ENCODE results near the gene LRMDA.

LRMDA gene

DNA sequence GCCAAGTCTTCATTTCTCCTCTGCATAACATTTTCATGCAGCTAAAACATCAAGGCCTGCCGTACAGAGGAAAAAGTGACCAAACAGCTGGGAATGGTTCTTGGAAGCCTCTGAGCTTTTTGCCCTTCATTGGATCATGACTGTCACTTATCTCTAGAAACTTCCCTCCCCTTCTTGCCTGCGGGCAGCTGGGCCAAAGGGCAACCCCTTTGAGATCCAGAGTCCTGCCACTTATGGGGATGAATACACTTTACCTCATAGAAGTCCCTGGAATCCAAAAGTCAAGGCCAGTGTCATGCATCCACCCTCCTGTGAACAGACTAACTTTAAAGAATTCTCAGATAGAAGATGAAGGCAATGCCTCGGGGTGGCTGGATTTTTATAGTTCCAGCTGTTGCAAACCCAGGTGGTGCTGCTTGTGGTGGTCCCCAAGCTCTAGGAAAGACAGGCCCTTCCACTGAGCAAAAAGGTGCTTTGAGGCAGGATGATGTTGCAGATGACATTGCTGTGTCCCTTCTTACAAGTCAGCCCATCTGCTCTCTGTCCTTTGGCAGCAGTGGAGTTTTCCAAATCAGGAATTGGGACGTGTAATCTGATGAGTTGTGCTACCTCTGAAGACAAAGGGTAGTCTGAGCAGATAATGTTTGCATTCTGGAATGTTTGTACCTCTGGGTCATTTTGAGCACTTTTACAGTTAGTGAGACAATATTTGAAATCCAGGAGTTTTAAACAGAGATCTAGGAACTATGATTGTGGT lies 64.2 kb downstream of the LRMDA start:
- TF ChIP-seq, protein P1, sequence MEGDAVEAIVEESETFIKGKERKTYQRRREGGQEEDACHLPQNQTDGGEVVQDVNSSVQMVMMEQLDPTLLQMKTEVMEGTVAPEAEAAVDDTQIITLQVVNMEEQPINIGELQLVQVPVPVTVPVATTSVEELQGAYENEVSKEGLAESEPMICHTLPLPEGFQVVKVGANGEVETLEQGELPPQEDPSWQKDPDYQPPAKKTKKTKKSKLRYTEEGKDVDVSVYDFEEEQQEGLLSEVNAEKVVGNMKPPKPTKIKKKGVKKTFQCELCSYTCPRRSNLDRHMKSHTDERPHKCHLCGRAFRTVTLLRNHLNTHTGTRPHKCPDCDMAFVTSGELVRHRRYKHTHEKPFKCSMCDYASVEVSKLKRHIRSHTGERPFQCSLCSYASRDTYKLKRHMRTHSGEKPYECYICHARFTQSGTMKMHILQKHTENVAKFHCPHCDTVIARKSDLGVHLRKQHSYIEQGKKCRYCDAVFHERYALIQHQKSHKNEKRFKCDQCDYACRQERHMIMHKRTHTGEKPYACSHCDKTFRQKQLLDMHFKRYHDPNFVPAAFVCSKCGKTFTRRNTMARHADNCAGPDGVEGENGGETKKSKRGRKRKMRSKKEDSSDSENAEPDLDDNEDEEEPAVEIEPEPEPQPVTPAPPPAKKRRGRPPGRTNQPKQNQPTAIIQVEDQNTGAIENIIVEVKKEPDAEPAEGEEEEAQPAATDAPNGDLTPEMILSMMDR (IDR thresholded peaks at IDR 0.05; ENCODE audit: low read depth, low read length, missing control alignments): no peak
- DNase-seq (ENCODE audit: low read depth): no peak
- H3K4me3 ChIP-seq (ENCODE audit: low read depth, low read length): no peak overlapping the region

GRCh38 chr10:75496191-75496567 lies 64.8 kb downstream of the LRMDA start:
- no peak for DNase-seq (ENCODE audit: low read depth)
- TF ChIP-seq, protein P1 (IDR thresholded peaks at IDR 0.05; ENCODE audit: low read depth, low read length, missing control alignments): no peak
- H3K4me3 ChIP-seq (ENCODE audit: low read depth, low read length): no peak overlapping the region

DNA sequence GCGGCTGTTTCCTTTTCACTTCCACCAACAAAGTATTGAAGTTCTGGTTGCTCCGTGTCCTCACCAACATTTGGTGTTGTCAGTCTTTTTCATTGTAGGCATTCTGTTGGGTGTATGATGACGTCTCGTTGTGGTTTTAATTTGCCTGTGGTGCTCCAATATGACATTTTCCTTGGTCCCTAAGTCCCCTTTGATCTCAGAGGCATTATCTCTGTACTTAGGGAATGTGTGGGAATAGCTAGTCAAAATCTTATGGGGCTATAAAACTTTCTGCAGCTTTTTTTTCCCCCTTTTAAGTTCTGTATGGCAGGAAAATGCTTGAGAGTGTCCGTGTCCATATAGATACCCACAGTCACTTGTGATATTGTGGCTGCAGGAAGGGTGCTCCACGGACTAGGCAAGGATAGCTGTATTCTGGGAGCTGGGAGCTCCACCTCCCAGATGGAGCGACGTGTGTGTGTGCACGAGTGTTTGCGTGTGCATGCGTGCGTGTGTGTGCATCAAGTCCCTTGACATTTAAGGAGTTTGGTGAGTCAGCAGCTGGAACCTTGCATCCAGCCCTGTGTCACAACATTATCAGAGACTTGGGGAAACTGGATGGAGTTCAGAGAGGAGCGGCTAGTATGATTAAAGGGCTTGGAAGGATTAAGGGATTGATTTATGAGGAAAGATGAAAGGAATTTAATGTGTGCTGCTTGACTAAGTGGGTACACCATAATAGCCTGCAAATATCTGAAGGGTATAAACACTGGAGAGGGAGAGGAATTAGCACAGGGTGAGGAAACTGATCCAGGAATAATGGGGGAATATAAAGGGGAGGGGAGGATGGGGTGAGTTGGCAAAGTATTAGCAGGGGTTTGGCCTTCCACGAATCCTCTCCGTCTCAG lies 66.8 kb downstream of the LRMDA start:
- TF ChIP-seq, protein P1 (IDR thresholded peaks at IDR 0.05; ENCODE audit: low read depth, low read length, missing control alignments): no peak
- DNase-seq (ENCODE audit: low read depth): no peak
- H3K4me3 ChIP-seq (ENCODE audit: low read depth, low read length): no peak overlapping the region

GRCh38 chr10:75498884-75499350 lies 67.5 kb downstream of the LRMDA start:
- no peak overlapping the region for H3K4me3 ChIP-seq (ENCODE audit: low read depth, low read length)
- no peak for DNase-seq (ENCODE audit: low read depth)
- TF ChIP-seq, protein P1 (IDR thresholded peaks at IDR 0.05; ENCODE audit: low read depth, low read length, missing control alignments): no peak

GRCh38 chr10:75499556-75500160 lies 68.2 kb downstream of the LRMDA start:
- TF ChIP-seq, protein P1 (IDR thresholded peaks at IDR 0.05; ENCODE audit: low read depth, low read length, missing control alignments): no peak
- DNase-seq (ENCODE audit: low read depth): no peak

GRCh38 chr10:75502389-75502788 lies 71.0 kb downstream of the LRMDA start:
- no peak for DNase-seq (ENCODE audit: low read depth)
- no peak overlapping the region for H3K4me3 ChIP-seq (ENCODE audit: low read depth, low read length)
- TF ChIP-seq, protein P1 (IDR thresholded peaks at IDR 0.05; ENCODE audit: low read depth, low read length, missing control alignments): no peak

More at GRCh38 chr10:75499556-75500160, 68.2 kb downstream of the LRMDA start:
- H3K4me3 ChIP-seq (ENCODE audit: low read depth, low read length): no peak overlapping the region
